ENCODE measurements around the gene PLEK2.
"Not testable (repeated sequence)": the region's sequence is repeated elsewhere in the genome, so short reads cannot be mapped to it uniquely, and the experiment has no call there.

The PLEK2 gene

DNA sequence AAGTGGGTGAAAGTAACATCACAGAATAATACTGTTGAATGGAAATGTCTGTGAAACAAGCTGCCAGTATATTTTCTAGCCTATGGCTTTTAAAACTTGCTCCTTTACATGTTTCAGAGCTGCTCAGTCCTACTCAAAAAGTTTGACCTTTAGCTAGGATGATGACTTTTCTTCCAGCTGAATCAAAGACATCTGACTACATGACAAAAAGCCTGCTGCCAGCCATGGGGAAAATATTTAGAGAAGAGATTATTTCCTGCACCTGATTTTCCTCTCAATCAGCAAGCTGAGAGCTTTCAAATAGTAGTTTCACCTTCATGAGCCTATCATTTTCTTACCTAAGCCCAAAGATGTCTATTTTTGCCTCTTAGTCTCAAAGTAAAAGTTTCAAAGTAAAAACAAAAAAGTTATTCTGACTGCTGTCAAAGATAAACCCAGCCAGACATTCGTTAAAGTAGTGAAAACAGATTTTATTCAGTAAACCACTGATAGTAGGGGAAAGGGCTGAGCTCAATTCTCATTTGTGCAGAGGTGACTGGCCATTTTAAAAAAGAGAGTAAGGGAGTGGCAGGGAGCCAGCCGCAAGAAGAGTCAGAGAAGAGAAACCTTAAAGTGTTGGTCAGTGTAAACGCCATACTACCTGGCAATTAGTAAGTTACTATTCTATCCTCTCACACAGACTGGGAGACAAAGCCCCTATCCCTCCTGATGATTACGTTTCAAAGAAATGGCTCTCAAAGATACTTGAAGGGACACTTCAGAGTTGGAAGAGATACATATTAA lies 54.6 kb downstream of the PLEK2 start:
- no peak for DNase-seq

DNA sequence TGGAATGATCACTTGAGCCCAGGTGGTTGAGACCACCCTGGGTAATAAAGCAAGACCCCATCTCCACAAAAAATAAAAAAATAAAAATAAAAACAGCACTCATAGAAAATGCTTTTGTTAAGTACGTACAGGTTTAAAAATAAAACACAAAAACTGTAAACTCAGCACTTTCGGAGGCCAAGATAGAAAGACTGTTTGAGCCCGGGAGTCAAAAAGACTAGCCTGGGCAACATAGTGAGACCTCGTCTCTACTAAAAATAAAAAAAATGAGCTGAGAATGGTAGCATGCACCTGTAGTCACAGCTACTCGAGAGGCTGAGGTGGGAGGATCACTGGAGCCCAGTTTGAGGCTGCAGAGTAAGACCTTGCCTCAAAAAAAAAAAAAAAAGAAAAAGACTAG lies 59.9 kb downstream of the PLEK2 start:
- DNase-seq: no peak

DNA sequence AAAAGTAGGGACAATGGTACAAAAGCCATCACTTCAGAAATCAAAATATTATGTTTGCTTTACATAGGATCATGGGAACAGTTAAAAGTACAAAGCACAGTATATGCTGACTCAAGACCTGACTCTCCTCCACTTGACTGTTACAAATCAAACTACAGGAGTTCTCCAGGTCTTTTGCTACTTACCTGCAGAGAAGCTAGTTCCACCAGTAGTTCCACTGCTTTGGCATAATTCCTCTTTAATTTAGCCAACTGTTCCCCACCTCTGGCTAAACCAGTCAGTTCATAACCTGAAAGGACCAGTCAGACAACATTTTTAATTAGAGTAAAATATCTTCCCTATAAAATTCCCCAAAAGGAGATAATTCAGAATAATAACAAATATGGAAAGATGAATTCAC lies 66.4 kb downstream of the PLEK2 start:
- no peak for DNase-seq

DNA sequence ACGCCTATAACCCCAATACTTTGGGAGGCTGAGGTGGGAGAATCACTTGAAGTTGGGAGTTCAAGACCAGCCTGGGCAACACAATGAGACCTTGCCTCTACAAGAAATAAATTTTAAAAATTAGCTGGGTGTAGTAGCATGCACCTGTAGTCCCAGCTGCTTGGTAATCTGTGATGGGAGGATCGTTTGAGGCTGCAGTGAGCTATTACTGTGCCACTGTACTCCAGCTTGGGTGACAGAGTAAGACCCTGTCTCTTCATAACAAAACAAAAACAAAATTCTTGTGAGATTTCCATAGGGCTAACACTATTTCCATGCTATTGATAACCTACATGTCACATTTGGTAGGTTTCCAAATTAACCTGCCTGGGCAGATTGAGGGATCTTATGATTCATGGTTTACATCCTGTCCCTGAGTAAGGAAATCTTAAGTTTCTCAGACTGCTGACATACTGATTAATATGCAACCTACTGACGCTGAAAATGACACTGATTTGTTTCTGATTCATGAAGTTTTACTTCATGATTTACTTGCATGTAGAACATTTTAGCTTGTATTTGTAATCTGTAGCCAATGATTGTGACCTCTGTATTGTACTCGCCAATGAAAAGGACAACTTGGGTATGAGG lies 68.2 kb downstream of the PLEK2 start:
- DNase-seq: no peak

DNA sequence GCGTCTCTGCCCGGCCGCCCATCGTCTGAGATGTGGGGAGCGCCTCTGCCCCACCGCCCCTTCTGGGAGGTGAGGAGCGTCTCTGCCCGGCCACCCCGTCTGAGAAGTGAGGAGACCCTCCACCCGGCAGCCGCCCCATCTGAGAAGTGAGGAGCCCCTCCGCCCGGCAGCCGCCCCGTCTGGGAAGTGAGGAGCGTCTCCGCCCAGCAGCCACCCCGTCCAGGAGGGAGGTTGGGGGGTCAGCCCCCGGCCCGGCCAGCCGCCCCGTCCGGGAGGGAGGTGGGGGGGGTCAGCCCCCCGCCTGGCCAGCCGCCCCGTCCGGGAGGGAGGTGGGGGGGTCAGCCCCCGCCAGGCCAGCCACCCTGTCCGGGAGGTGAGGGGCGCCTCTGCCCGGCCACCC lies 70.7 kb downstream of the PLEK2 start:
- not testable (repeated sequence) for DNase-seq
